SK-N-DZ (cell line): ENCODE data around the gene SLBP.

Source experiments
- DNase-seq: peaks from one replicate; pipeline ENCODE4 v3.0.0-alpha.2; 2015; ENCODE audit warnings: low spot score
- small RNA-seq, 2 experiments: library from RNA; depleted of rRNA; stranded (forward); fragments of <200 nt; gene quantifications; one replicate each; pipeline ENCODE3, GENCODE V24; 2014

The SLBP gene

GRCh38 chr4:1655676-1656075 is 56.4 kb downstream of the SLBP start:
- no peak for DNase-seq

- no peak for DNase-seq
These were observed 57.0 kb downstream of the SLBP start for GRCh38 chr4:1655081-1655480.

- no peak for DNase-seq
These were observed 57.7 kb downstream of the SLBP start for GRCh38 chr4:1654216-1654955.

GRCh38 chr4:1653776-1654175 is 58.3 kb downstream of the SLBP start:
- DNase-seq = no peak

- no peak for DNase-seq
These were observed 60.0 kb downstream of the SLBP start for GRCh38 chr4:1652088-1652487.

GRCh38 chr4:1651609-1652008 is 60.5 kb downstream of the SLBP start:
- DNase-seq = no peak

- no peak for DNase-seq
These were observed 63.2 kb downstream of the SLBP start for GRCh38 chr4:1648962-1649361.

- DNase-seq = no peak
These were observed 64.7 kb downstream of the SLBP start for GRCh38 chr4:1647432-1647831.

- DNase-seq = no peak
These were observed 65.4 kb downstream of the SLBP start for GRCh38 chr4:1646690-1647089.

GRCh38 chr4:1644891-1645657 is 67.0 kb downstream of the SLBP start:
- DNase-seq = peak; percentile 75

- no peak for DNase-seq
These were observed 68.0 kb downstream of the SLBP start for GRCh38 chr4:1643971-1644735.

Small RNA genes within 50 kb of the gene (small RNA-seq; reads per million reads assigned to genes)
- 0 reads per million in 2 experiments for gene RF00019
